HL-60 (cell line): ENCODE results near the gene BLNK.

ENCODE experiments used
- REST ChIP-seq: IDR thresholded peaks from 2 replicates; pipeline ENCODE4 v1.6.1; 2012; ENCODE audit warnings: low read depth; ENCODE audit not compliant: insufficient replicate concordance
- TF ChIP-seq, protein P1 (sequence below): IDR thresholded peaks from one replicate; pipeline ENCODE4 v1.5.1; 2011; ENCODE audit warnings: low read length, control low read depth, inconsistent platforms; ENCODE audit not compliant: insufficient read depth

DNA sequence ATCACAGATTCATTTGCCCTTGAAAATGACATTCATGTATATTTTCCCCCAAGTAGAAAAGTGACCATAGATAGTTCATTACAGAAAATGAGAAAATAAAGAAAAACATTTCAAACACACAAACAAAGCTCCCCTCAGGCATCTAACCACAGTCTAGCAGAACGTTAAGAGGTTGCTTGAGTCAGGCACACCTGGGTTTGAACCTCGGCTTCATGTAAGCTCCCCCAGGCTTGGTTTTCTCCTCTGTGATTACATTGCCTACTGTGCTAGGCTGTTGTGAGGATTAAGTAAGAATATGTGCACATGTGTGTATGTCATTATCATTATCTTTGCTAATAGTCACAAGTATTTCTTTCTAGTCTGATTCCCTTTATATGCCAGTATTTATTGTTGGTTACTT is 42.0 kb upstream of the BLNK start:
- TF ChIP-seq, protein P1, sequence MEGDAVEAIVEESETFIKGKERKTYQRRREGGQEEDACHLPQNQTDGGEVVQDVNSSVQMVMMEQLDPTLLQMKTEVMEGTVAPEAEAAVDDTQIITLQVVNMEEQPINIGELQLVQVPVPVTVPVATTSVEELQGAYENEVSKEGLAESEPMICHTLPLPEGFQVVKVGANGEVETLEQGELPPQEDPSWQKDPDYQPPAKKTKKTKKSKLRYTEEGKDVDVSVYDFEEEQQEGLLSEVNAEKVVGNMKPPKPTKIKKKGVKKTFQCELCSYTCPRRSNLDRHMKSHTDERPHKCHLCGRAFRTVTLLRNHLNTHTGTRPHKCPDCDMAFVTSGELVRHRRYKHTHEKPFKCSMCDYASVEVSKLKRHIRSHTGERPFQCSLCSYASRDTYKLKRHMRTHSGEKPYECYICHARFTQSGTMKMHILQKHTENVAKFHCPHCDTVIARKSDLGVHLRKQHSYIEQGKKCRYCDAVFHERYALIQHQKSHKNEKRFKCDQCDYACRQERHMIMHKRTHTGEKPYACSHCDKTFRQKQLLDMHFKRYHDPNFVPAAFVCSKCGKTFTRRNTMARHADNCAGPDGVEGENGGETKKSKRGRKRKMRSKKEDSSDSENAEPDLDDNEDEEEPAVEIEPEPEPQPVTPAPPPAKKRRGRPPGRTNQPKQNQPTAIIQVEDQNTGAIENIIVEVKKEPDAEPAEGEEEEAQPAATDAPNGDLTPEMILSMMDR = no peak
- TF ChIP-seq REST = no peak
